Fibroblast of the aortic adventitia (primary cell): ENCODE measurements around the gene CAMKK1. TPM values are rescaled to one million over a fixed set of nuclear protein-coding genes. Genes with fewer than 3 reads are reported as not detected.

Experiments used
- DNase-seq: peaks from one replicate; pipeline ENCODE4 v3.0.0-alpha.2; 2010; ENCODE audit warnings: low read depth
- H3K4me3 ChIP-seq: 2 replicates; pipeline ENCODE4 v1.5.1; 2011; ENCODE audit warnings: low read depth, mild to moderate bottlenecking, control low read depth, low read length, moderate library complexity
- CTCF ChIP-seq: IDR thresholded peaks from 2 replicates; pipeline ENCODE4 v1.5.1; 2011; ENCODE audit warnings: mild to moderate bottlenecking, low read length, control low read depth, inconsistent platforms; ENCODE audit not compliant: insufficient read depth
- total RNA-seq: library from RNA; depleted of rRNA; stranded (reverse); fragments of >200 nt; gene quantifications from 2 replicates; pipeline ENCODE4 v1.2.3, GENCODE V29; 2012; ENCODE audit warnings: low replicate concordance

The CAMKK1 gene
- total RNA-seq, 1 donor: 17.7 TPM

DNA sequence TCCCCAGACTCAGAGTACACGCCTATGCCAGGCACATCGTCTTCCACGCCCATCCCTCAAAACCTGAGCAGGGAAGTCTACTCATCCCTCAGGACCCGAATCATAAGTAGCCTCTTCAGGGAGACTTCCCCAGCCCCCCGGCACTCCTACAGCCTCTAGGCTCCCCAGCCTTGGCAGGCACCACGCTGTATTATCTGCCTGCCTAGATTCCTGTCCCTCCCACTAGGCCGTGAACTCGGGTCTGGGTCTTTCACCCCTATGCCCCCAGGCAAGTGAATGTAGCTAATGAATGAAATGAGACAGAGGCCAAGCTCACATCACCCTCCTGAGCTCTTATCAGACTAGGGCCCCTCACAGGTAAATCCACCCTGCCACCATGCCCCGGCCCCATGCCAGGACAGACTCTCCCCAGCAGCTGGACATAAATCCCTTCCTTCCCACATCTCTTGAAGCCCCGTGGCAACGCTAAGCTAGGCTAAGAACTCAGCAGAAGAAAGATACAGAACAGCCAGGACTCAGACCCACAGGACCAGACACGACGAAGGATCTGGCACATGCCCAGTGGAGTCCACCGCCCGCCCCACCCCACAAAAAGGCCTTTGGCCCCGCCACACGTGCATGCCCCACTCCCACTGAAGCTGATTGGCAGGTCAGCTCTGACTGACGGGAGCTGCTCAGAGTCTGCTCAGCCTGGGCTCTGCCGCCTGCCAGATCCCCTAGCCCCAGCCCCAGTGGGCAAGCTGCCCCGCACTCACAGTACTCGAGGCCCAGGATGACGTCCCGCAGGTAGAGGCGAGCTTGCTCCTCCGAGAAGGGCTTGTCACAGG, 13.0 kb downstream of the CAMKK1 start:
- no peak for DNase-seq
- no peak overlapping the region for H3K4me3 ChIP-seq
- TF ChIP-seq CTCF: no peak

DNA sequence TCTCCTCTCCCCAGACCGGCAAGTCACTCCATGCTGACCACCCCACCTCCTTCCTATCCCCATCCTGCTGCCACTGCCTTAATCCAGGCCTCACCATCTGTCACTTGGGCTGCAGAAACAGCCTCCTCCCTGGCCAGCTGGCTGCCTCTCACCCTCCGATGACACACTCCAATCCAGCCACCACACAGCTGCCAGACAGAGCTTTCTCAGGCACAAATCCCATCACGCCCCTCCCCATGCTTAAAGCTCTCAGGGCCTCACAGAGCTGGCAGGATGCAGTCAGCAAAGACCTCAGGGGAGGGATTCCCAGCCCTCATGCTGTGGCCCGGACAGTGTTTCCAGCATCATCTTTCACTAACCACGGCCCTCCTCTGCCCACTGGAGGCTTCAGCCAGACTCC, 13.7 kb downstream of the CAMKK1 start:
- no peak overlapping the region for H3K4me3 ChIP-seq
- DNase-seq: peak; percentile 67
- no peak for TF ChIP-seq CTCF

DNA sequence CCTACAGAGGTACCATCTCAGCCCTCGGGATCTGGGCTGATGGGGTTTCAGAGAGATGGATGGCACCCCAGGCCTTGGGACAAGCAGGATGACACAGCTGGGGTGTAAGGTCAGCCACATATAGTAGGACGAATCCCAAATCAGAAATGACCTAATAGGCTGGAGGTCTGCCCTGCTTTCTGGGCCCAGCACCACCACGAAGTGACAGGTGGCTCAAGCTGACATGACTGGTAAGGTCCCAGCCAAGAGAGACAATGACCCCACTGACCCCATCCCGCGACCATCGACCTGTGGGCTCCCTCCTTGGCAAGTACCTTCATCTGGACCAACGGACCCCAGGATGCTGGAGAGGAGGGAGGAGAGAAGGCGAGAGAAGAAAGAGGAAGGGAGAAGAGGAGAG, 15.6 kb downstream of the CAMKK1 start:
- H3K4me3 ChIP-seq: no peak overlapping the region
- no peak for TF ChIP-seq CTCF
- DNase-seq: no peak

GRCh38 chr17:3875317-3875716, 17.5 kb downstream of the CAMKK1 start:
- no peak for DNase-seq
- TF ChIP-seq CTCF: no peak
- H3K4me3 ChIP-seq: no peak overlapping the region

DNA sequence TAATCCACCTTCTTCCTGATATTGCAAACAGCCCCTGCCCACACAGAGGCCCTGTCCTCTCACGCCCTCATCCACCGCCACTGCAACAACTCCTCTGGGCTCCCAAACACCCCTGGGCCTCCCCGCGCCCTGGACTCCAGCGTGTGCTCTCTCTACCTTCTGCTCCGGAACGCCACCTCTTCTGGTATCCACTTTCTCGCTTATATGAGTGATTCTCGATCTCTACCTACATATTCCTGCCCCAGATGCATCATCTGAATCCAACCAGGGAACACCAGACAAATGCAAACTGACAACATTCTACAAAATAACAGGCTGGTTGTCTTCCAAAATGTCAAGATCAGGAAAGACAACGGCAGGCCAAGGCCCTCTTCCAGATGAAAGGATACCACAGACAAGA, 19.0 kb downstream of the CAMKK1 start:
- DNase-seq: no peak
- no peak for TF ChIP-seq CTCF
- no peak overlapping the region for H3K4me3 ChIP-seq

- H3K4me3 ChIP-seq: no peak overlapping the region
- no peak for TF ChIP-seq CTCF
- DNase-seq: peak; percentile 36
These were observed 22.0 kb downstream of the CAMKK1 start for GRCh38 chr17:3870871-3871306.
